Fibroblast of skin of abdomen (primary cell): ENCODE data around the gene ADGRA1.

Experiments used
- DNase-seq: peaks from one replicate; pipeline ENCODE4 v3.0.0-alpha.2; 2013

The ADGRA1 gene

DNA sequence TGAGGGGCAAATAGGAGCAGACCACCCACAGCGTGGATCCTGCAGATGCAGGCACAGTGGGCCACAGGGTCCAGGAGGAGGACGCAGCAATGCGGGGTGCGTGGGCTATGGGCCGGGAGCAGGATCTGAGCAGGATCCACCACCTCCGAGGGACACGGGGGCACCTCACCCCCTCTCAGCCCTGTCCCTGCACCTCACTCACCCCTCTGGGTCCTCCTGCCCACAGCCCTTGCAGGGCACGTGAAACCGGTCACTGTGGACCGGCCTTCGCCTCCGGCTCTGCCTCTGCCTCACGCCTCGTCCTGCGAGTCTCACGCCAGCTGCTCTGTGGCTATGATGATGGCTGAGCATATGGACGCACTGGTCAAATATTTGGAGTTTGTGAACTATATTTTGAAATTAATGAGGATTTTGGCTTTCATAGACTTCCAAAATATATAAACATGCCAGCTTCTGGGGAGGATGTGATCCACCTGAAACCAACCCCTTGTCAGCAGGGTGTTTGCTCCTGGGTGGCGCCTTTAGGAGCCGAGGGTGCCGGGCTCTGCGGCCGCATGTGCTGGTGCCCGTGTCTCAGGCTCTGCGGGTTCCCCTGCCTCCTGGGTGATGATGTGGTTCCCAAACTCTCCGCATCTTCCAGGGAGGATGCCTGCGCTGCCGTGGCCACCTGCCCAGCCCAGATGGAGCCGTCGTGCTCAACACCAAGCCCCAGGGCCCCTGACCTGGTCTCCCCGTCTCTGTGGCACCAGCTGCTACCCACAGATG is 11.3 kb upstream of the ADGRA1 start:
- no peak for DNase-seq

DNA sequence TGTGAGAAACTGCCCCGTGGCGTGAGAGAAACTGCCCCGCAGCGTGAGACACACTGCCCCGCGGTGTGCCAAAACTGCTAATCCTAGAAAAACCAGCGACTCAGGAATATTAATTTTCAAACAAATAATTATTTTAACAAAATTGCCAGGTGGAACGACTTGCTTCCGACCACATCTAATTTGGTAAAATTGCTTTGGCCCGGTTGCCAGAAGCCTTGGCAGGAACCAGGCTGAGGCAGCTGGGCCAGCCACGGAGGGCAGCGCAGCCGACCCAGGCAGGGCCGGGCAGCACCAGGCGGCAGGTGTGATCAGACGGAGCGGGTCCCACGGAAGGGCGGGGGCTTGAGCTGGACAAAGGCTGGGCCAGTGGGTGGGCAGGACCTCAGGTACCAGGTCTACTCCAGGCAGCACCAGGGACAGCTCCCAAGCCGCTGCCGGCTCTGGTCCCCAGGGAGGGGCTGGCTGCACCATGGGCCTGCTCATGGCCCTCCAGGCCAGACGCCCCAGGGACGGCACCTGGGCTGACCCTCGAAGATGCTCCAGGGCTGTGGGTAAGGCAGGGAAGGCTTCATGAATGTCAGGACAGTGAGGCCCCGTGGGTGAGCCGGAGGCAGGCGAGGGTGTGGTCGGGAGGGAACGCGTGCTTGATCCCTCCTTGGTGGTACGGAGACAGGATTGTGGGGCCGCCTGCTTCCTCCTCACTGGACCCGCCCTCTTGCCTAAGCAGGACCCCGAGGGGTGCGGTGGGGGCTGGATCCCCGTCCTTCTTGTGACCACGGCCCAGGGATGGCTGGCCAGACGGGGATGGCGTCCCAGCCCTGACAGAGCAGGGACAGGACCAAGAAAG is 7.7 kb upstream of the ADGRA1 start:
- DNase-seq, result no peak

DNA sequence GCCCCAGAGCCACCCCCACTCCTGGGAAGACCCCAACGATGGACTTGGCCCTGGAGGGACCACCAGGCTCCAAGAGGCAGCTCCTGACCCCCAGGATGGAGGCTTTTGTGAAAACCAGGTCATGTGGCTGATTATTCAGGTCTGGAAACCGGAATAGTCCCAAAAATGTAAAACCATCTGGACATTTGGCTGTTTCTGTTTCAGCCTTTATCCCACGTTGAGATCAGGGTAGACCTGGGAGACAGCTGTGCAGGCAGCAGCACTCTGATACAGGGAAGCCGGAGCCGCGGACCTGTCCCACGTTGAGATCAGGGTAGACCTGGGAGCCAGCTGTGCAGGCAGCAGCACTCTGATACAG is 7.1 kb upstream of the ADGRA1 start:
- no peak for DNase-seq

DNA sequence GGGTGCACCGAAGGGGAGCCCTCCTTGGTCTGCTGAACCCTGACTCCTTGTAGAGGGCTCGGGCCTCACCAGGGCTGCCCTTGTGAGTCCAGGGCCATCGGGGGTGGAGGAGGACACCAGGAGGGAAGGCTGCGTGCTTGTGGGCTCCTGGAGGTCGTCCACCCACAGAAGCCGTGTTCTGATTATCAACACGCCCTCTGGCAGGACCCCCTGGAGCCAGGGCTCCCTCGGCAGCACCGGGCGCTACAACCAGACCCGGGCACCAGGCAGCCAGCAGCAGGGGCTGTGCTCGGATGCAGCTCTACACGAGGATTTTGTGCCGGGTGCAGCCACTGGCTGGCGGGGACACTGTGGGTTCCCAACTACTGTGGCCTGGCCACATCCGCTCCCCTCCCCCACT is 6.1 kb upstream of the ADGRA1 start:
- DNase-seq, result no peak

DNA sequence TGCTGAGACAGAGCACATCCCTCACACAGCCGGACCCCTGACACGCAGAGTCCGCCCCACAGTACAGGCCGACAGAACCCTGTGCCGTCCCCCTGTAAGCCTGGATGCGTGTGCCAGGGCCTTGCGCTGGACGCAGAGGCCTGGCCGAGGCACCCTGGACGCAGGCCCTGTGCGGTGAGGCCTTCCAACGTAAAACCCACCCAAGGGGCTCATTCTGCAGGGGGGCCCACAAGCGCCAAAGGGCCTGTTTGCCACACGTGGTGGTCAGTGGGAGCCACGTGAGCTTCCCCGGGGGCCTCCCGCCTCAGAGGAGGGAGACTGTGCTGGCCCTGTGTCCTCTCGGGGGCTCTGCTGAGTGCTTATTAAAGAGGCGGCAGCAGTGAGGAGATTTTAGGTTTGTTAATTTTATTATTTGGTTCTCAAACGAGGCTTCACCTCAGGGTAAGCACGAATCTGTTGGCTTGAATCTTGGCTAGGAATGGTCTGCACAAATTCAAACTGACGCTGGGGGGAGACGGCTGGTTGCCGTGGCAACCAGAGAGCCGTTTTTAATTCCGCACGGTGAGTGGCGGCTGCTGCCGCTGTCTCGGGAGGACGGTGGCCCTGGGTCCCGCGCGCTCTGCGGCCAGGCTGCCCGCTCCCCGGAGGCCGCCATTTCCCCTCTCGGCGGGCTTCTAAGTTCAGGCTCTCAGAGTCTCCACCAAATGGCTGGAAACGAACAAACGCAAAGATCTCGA is 4.9 kb upstream of the ADGRA1 start:
- no peak for DNase-seq

DNA sequence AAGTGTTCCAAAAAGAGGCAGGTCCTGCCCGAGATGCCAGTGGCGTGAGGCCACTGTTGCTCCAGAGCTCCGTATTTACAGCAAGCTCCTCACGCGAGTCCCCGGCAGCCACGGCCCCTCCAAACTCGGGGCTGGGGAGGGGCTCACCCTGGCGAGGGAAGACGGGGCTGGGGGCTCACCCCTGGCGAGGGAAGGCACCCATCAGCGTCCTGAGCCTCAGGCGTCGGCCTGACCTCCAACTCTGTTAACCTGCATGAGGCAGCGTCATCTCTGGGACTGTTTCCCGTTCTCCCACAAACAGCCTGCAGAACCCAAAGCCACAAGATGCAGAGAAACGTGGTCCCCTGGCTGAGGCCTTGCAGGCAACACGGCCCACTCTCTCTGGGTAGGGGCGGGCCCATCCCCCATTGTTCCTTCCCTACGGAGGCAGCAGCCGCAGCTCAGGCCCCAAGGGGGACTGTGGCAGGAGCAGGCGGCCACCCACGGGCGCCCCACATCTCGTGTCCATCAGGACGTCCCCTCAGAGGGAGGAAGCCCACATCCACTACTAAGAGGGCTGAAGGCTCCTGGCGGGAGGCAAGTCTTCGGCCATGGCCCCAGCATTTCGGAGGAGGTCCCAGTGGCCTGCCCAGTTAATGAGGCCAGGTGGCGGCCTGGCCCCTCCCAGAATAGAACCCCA is 4.2 kb upstream of the ADGRA1 start:
- DNase-seq, result no peak

DNA sequence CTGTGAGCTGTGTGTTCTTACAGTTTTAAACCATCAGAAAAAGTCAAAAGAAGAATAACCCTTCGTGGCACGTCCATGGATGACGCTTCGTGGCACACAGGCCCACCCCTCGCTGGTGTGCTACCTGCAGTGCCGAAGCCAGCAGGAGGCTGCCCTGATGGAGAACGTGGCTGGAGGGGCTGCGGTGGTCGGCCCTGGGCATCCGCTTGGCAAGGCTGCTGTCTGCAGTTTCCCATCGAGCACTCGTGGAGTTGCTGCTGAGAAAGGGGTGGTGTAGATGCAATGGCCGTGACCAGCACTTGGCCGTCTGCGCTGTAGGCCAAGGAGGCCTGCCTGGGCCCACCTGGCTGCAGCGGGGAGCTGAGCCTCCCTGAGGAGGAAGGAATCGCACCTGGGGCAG is 3.2 kb upstream of the ADGRA1 start:
- DNase-seq, result no peak

DNA sequence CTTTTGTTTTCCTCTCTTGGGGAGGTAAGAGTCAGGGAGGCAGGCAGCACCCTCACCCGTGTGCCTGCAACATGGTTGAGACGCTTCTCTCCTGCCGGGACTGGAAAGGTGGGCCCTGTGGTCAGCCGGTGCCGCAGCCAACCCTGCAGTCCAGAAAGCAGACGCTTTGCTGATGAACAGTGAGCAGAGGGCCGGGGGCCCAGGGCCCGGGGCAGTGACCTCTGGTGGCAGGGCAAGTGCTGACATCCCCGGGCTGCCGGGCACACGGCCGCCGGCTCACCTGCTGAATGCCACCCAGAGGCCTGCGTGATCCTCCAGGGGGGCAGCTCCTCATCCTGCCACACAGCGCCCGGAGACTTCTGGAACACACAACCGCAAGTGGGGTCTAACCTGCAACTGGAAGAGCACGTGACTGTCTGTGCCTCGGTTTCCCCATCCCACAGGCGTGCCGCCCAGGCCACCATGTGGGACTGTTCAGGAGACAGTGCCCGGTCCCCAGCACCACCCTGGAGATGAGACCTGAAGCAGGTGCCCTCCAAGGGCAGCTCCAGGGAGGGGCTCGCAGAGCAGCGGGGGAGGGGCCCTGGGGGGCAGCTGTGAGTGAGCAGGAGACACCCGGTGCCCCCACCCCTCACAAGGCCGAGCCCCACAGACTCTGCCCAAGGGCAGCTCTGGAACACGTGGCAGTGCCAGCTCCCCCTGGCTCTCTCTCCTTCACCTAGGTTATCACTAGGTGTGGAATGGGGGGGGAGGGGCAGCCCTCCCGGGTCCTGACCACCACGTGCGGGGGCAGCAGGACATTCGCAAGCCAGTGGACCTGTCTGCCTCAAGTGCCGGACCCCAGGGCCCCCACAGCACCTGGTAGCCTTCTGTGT is 2.2 kb upstream of the ADGRA1 start:
- no peak for DNase-seq

DNA sequence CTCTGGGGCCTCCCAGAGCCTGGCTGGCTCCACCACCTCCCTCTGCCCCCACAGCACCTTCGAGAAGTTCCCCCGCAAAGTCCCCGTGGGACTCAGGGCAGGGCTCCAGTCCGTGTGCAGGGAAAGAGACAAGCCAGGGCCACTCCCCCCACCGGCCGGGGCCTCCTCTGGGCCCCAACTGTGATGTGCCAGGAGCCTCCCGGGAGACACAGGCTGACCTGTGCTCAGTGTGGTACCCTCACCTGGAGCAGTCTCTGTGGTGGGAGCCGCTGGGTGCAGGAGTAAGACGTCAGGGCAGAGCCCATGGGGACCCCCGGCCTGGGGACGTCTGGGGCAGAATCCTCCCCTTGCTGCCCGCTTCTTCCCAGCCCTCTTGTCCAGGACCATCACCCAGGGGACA is 1.5 kb upstream of the ADGRA1 start:
- DNase-seq, result no peak

DNA sequence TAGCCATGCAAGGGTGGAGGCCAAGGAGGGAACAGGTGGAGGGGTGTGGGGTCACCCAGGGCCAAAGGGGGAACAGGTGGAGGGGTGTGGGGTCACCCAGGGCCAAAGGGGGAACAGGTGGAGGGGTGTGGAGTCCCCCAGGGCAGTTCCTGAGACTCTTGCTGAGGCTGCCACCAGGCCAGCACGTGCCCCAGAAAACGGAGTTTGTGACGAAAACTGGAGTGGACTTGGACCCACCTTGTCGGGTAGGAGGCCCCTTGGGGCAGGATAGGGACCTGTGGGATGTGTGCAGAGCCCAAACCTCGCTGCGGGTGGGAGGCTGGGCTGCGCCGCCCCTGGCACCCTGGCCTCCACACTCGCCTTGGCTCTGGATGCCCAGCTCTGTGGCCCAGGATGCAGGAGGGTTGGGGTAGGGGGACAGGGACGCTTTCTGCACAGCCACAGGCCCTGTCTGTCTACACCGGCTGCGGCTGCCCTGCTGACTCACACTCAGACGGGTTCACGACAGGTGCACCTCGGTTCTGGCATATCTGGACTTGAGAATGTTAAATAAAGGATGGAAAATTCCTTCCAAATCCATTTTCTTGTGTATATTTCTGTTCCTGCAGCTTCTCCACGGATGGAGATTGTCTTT is 562 bp upstream of the ADGRA1 start:
- no peak for DNase-seq

DNA sequence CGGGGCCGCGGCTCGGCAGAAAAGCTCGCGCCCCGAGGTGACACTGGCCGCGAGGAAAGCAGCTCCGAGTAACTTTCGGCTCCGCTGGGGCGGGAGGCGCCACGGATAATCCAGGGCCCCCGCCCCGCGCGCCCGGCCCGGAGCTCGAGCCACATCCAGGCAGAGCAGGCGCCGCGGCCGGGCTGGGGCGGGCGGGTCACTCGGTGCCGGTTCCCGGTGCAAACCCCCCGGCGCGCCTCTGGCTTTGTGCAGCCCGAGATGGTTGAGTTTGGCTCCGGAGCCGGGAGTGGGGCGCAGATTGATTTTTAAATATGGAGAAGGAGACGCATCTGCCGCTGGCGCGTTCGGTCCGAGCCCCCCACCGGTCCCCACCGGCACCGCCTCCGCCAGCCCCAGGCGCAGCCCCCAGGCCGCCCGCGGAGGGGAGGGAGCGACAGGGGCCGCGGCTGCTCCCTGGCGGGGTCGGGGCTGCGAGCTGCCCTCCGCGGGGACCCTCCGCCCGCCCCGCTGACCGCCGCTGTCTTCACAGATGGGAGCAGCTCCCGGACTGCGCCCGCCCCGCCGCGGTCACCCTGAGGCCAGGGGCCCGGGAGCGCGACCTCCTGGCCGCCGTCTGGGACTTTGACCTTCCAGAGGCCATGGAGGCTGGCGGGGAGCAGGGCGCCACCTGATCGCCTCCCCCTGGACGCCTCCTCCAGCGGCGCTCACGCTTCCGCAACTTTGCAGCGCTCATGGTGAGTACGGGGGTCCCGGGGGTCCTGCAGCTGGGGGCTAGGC is 643 bp downstream of the ADGRA1 start:
- DNase-seq, result no peak

DNA sequence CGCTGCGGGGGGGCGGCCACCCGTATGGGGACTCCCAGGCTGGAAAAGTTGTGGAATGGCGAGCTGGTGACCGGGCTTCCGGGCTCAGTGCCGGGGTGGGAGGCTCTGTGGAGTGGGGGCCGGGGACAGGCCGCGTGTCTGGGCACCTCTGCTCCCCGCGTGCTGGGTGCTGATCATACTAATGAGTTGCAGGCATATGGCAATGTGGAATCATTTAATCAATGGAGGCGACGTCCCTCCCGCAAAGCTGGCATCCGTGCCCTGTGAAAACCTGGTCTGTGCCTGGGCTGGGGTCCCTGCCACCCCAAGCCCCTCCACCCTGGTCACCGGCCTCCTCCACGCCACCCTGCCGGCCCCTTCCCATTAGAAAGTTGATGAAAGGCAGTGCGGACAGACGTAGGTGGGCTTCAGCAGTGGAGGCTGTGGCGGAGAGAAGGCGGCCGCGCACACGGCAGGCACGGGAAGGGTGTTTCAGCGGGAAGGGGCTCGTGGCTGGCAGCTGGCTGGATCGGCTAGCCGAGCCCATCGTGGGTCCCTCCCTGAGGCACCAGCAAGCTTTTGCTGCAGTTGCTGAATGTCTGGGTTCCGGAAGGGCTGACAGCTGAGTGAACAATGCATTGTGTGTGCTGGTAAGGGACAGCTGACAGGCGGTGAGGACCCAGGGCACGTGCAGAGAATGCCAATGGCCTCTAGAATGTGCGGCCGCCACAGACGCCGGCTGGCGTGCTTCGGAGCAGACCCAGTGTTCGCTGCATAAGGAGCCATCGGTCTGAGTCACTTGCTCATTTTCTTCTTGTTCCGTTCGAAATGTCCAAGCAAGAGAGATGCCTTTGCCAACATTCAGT is 1.5 kb downstream of the ADGRA1 start:
- DNase-seq, result no peak

DNA sequence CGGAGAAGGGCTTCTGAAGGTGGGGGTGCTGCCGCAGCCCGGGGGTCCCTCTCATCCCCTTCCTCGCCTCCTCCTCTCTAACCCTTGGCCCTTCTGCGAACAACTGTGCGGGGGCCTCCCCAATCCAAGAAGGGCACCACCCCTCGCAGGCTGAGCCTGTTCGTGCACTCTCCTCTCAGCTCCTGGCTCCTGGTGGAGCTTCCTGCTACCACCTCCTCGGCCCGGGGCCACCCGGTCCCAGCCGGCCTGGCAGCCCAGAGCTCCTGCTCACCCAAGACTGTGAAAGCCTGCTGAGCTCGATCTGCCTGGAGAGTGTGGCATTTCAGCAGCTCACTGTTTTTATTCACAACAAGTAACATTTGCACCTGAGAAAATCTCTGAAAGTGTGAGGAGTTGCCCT is 2.4 kb downstream of the ADGRA1 start:
- no peak for DNase-seq

DNA sequence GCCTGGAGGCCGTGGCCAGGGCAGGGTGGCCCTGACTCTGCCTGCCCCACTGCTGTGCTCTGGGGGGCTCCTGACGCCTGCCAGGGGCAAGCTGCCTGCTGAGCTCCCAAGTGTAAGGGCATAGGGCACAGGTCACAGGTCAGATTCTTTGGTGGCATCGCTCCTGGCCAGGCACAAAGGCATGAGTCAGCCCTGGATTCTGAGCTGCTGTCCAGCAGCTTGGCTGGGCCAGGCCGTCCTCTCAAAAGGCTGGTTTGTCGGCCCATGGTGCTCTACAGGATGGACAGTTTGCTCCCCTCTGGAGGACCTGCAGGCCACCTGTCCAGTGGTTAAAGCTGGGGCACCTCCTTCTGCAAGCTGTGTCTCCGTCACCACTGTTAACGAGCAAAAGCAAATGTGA is 2.9 kb downstream of the ADGRA1 start:
- DNase-seq, result no peak

DNA sequence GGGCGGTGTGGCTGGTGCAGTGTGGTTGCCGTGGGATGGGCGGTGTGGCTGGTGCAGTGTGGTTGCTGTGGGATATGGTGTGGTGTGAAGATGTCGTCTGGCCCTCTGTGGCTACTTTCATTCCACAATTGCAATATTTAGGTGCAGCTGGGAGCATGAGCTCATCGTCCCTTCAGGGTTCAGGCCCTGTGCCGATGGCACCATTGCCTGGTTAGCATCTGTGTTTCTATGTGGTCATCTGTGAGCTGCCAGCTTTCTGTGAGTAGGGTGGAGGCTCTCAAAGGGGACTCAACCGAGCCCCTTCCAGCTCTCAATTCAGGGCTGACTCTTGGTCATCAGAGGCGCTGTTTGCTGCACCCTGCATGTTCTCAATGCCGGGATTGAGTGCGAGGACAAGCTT is 3.6 kb downstream of the ADGRA1 start:
- no peak for DNase-seq

DNA sequence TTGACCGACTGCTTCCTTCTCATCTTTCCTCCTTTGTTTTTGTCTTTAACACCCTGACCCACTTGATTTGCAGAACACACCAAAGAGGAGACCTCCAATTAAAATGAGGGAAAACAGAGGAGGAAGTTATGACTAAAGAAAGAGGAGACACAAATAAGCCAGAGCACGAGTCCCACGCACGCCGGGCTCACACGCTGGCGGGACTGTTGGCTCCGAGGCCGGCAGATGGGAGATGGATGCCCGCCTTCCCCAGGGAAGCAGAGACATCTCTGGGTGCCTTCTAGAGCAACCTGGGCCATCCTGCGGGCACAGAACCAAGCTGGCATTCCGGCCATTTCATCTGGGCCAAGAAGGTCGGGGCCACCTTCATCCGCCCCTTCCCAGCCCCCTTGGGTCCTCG is 5.6 kb downstream of the ADGRA1 start:
- no peak for DNase-seq

DNA sequence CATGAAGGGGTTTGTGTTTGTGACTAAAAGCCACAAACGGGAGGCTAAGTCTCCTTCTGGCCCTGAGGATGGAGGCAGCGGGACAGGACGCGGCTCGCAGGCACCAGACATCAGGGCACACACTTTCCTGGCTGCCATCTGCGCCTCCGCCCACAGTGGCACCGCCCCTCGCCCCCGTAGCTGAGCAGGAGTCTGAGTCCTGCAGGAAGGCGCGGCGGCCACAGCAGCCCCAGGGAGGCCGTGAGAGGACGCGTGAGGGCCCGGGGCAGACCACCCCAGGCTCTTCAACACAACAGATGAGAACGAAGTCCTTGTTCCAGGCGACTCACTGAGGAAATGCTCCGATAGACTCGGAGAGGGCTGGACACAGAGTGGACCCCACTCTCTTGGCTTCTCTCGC is 6.6 kb downstream of the ADGRA1 start:
- no peak for DNase-seq

DNA sequence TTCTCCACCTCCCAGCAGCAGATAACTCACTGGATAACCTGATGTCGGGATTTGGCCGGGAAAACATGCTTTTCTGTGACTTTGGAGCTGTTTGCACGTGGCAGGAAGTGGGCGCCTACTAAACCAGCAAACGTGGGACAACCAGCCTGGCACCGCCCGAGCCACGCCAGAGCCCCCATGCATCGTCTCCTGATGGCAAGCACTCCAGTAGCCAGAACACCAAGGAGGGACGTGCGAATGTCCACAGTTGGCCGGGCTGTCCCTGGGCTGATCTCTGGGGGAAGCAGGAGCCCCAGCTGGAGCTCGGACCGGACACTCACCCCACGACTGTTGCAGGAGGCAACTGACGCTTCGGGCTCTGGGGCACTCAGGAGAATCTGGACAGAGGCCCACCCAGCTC is 7.1 kb downstream of the ADGRA1 start:
- no peak for DNase-seq

DNA sequence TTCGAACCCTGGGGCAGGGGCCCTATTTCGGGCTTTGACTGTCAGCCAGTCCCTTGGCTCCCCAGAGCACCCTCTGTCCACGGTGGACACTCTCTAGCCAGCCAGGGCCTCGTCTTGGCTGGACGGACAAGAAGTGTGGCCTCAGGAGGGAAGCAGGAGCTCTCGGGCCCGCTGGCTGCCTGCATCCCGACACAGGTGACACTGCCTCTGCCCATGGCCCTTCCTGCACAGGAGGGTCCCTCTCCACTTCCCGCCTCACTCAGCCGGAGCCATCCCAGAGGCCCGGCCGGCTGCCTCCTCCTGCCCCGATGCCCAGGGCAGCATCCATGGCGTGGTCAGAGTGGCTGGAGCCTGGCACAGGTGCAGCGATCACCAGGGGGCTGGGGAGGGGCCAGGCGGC is 7.9 kb downstream of the ADGRA1 start:
- DNase-seq, result no peak
